Stimulated activated CD4-positive, alpha-beta T cell treated with anti-CD3 and anti-CD28 coated beads, Interleukin-12 subunit alpha, Interleukin-12 subunit beta, amount 100 ng/mL, for 24 hours (primary cell): Measurements from ENCODE around the gene JAKMIP2.
"Not testable (repeated sequence)": the region's sequence is repeated elsewhere in the genome, so short reads cannot be mapped to it uniquely, and the experiment has no call there.

Experiments used
- DNase-seq, 2 experiments: peaks; one replicate each; pipeline ENCODE4 v3.0.0-alpha.2; 2020; ENCODE audit warnings: low read depth in 2 of 2

Gene JAKMIP2

DNA sequence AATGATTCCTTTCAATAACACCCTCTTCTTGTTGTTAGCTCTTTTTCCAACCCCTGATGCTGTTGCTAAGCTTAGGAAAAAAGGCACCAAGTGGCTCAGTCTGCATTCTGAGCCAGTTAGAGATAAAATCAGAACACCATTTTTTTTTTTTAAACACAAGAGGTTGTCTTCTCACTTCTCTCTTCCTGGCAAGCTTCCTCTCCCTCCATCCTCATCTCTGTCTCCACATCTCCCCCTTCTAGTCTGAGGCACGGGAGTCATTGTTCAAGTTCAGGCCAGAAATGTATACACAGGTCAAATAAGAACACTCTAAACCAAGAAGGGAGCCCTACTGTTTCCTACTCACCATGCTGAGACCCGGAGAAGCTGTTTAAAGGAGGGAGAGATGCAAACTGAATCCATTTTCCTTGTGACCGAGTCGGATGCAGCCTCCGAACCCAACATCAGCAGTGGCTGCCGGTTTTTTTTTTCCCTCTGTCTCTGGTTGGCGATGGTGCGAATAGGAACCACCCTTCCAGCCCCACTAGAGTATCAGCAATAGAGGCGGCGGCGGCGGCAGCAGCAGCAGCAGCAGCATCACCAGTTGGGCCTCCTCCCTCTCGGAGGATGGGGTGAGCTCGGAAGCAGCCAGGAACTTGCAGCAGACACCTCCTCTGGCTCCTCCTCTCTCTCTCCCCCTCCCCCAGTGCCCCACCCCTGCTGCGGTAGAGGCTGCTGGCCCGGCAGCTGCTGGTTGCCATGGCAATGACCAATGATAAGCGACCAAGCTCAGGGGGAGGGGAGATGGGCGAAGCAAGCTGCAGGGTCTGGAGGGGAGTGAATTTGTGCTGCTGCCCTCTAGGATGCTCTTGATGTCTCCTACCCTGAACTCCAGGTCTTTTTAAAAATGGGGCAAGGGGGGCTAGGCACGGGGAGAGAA is at the start of gene JAKMIP2:
Gene JAKMIP2 (minus strand): TSS at position 619 of the 919 bp plus-strand sequence. CDS start 110,922 bp downstream, outside the sequence.
- peak; percentile 56 to 65 for DNase-seq

DNA sequence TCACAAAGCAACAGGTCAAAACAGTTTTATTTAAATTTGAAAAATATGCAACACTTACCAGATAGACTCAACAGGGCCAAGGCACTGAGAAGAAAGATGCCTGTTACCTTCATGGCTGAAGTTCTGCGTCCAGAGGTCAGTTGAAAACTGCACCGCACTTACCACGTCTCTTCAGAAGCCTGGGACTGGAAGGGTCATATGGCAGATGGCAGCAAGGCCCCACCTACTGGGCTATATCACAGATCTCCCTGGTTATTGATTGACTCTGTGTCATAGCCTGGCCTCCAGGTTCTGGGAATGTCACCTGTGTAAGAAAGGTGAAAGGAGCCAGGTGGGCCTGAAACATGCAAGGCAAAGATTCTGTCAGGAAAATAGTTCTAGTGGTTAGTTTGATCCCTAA is 48.9 kb upstream of the JAKMIP2 start, which contains the start of gene SPINK1:
Gene SPINK1 (minus strand): TSS at position 207 of the 400 bp plus-strand sequence. CDS start 94 bp downstream, at position 113.
- no peak for DNase-seq

DNA sequence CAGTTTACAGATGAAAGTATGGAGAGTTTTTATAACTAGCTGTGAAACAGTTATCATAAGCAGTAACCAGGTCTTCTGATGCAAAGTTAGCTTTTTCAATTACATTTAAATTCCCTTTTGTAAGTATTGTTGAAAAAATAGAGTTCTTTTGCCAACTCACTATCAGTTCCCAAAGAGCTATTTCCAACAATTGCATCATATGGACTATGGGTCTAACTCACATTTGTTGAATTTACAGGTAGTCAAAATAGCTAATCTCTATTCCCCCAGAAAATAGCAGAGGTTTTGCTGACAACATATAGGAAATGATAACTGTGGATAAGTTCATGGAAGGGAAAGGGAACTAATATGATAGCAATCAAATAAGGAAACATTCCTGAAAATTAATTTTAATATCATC is 47.5 kb upstream of the JAKMIP2 start:
- no peak for DNase-seq

DNA sequence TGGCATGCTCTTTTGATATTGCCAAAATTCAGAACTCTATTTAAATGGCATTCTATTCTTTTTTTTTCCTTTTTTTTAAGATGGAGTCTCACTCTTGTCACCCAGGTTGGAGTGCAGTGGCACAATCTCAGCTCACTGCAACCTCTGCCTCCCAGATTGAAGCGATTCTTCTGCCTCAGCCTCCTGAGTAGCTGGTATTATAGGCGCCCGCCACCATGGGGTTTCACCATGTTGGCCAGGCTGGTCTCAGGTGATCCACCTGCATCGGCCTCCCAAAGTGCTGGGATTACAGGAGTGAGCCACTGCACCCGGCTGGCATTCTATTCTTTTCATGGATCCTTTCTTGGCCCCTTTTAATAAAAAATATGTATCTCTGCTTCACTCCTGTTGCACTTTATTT is 44.5 kb upstream of the JAKMIP2 start:
- DNase-seq = not testable (repeated sequence)

DNA sequence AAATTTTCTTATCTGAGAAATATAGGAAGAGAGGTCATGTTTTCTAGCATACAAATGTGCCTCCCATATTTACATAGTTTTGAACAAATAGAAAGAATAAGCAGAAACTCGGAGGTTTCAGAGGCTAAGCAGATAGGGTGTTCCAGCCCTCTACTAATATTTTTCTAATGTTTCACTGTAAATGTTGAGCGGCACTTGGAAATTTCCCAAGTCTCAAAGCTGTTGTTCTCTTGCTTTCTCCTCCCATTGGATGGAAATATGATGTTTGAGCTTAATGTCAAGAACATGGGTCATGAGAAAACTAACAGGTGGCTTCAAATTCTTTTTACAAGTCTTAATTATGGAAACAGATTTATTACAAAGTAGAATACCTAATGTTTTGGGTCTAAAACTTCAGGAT is 43.8 kb upstream of the JAKMIP2 start:
- no peak for DNase-seq

DNA sequence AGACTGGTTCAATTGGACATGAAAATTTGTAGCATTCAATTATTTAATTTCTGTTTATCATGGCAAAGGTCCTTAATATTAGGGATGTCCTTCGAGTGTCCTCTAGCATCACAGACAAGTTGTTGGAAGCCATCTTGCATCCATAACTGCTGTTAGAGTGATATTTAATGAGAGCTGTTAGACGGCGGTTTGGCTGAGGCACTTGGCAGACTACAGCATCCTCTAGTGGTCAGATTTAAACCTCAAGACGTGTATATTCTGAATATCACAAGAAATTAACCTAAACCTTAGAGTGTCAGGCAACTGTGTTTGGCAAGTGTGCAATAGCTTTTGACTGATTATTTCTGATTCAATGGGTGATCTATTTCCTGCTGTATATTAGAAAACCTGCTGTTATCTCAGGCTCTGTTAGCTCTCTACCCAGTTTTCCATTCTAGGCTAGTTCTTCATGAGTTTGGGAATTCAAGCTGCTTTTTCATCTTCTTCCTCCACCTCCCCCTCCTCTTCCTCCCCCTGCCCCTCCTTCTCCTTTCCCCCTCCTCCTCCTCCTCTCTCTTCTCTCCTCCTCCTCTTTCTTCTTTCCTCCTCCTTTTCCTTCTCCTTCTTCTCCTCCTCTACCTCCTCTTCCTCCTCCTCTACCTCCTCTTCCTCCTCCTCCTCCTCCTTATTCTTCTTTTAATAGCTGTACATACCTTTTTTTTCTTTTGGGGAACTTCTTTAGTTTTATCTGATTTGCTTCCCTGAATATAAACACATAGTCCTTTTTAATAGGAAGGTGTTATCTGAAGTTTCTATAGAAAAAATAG is 40.4 kb upstream of the JAKMIP2 start:
- no peak for DNase-seq

DNA sequence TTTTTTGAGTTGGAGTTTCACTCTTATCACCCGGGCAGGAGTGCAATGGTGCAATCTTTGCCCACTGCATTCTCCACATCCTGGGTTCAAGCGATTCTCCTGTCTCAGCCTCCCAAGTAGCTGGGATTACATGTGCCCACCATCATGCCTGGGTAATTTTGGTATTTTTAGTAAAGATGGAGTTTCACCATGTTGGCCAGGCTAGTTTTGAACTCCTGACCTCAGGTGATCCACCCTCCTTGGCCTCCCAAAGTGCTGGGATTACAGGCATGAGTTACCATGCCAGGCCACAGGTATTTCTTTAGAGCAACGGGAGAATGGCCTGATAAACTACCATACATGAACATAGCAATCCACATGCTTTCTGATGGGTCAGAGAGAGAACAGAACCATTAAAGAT is 39.7 kb upstream of the JAKMIP2 start:
- not testable (repeated sequence) for DNase-seq

DNA sequence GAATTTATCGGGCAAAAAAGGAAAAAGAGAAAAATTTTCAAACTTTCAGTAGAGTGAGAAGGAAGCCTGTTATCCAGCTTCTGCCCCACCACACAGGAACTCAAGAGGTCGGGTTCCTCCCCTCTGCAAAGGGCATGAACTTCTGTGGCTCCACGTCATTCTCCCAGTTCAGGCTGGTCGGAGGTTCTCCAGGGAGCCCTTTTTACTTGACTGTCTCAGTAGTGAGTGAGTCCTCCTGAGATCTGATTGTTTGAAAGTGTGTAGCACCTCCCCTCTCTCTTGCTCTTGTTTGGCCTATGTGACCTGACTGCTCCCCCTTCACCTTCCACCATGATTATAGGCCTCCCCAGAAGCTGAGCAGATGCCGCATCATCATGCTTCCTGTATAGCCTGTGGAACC is 39.2 kb upstream of the JAKMIP2 start:
- no peak for DNase-seq

DNA sequence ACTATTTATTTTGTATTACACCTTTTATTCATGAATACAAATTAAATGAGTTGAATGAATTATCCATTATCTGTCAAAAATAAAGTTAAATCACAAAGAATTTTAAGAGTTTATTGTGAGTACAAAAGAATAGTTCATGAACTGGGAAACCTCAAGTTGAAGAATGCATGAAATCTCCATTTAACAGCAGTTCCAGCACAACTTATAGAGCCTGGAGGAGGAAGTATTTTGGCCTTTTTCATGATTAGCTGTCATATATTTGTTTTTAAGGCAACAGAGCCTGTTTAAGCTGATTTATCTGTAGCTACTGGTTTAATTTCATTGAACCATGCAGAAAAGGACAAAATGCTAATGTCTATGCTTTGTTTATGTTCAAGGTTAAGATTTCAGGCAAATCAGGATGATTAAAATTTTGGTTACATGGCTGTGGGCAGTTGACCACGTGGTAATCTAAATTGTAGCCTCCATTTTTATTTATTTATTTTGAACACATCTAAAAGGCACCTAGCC is 36.8 kb upstream of the JAKMIP2 start:
- no peak for DNase-seq

DNA sequence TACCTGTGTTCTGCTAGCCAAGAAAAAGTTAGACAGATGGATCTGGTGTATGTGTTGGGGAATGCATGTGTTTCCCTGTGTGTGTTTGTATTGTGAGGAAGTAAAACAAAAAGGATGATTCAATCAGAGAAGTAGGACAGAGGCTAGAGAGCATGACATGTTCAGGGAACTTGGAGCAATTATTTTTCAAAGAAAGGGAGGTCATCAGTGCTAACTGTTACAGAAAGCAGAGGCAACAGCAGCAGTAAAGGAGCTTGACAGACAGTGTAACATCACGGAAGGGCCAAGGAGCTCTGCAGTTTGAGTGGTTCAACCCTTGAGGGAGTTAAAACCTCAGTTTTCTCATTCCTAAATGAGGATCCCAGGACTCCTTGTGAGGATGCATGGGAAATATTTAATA is 35.8 kb upstream of the JAKMIP2 start:
- no peak for DNase-seq

DNA sequence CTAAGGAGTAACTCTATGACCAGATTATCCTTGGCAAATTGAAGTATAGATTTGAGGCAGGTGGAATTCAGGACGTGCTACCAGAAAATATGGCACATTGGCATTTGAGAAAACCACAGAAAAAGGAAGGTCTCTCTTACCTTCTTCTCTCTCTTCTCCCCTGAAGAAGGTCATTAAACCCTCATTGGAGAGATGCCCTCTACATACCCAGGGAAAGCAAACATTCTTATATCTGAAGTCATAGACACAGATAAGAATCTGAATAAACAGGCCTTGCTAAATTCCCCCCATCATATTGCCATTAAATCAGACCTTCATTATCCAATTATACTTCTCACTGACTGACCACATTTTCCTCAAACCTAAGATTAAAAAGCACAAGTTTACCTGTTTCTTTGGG is 31.2 kb upstream of the JAKMIP2 start:
- no peak for DNase-seq

DNA sequence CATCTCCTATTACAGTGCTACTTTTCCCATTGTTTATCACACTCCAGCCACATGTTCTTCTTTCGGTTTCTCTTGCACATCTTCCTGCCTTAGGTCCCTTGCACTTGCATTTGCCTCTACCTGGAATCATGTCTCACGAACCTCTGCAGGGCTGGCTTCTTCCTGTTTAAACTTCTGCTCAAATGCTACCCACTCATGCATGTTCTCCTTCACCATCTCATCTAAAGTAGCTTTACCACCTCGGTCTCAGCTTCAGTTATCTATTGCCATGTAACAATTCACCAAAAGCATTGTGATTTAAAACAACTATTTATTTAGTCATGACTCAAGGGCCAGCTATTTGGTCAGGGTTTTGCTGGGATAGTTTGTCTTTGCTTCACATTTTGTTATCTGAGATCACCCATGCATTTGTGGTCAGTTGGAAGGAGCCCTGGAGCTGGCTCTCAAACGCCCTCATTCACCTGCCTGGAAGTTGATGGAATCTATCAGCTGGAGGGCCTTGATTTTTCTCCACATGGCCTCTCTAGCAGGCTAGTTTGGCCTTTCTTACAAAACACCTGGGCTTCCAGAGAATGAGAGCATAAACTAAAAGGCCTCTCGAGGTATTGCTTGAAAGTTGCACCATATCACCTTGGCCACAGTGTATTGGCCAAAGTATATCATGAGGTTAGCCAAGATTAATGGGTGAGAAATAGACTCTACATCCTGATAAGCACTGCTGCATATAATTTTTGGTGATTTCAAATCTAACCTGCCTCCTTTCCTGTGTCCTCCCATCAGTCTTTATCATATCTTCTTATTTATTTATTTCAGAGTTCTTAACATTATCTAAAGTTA is 27.5 kb upstream of the JAKMIP2 start:
- DNase-seq = no peak

DNA sequence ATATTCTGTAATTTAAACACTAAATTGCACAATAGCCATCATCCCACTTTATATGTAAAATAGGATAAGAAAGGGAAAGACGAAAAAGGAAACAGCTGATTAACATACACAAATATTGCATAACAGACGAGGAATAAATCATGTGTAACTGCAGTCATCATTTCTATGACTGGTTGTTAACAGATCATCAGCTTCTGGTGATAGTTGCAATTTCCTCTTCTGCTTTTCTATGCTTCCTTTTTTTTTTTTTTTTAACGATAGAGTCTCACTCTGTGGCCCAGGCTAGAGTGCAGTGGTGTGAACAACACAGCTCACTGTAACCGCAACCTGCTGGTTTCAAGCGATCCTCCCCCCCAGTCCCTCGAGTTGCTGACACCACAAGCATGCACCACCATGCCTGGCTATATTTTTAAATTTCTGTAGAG is 22.5 kb upstream of the JAKMIP2 start:
- DNase-seq = no peak

DNA sequence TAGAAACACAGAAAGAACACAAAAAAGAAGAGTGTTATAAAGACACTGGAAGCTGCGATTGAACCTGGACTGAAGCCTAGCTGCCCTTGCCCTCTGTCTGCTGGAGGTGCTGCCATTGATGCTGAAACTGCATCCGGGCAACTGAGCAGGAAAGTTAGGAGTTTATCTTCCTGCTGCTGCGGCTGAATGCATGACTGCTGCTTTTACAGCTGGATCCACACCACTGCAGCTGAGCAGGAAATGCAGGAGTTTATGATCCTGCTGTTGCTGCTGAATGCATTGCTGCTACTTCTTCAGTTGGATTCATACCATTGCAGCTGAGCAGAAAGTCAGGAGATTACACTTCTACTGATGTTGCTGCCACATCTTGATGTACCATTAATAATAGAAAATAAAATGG is 21.8 kb upstream of the JAKMIP2 start:
- DNase-seq = no peak

DNA sequence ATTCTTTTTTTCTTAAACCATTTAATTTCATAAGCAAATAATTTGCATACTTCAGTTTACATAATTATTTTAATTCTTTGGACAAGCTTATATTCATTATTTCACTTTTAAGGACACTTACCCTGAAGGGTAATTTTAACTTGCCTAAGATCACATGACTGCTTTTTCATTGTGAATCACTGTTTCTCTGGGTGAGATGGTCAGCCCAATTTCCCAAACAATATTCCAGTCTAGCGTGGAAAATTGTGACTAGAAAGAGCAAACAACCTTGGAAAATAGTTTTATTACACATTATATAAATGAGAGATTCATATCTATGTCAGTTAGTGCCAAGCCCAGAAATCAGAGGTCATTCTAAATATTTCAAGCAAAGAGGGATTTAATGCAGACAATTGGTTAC is 21.4 kb upstream of the JAKMIP2 start:
- DNase-seq = no peak

DNA sequence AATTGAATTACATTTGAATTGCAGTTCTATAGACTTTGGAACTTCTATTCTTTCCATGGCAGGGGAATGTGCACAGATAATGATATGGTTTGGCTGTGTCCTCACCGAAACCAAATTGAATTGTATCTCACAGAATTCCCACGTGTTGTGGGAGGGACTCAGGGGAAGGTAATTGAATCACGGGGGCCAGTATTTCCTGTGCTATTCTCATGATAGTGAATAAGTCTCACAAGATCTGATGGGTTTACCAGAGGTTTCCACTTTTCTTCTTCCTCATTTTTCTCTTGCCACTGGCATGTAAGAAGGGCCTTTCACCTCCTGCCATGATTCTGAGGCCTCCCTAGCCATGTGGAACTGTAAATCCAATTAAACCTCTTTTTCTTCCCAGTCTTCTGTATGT is 20.6 kb upstream of the JAKMIP2 start:
- DNase-seq = not testable (repeated sequence)

DNA sequence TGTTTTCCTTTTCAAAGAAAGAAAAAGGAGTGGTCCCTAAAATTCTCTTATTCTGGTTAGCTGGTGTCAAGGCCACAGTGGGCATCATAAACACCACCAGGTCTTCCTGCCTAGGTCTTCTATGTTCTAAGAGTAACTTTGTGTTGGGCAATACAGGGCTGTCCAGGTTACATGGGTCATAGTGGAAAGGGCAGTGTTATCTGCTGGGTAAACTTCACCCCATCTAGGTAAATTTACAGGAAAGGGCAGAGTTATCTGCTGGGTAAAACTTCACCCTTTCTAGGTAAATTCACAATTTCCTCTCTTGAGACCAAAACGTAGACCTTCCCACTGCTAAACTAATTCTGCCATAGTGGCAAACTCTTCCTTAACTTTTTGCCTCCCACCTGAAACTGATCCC is 18.9 kb upstream of the JAKMIP2 start:
- no peak for DNase-seq

DNA sequence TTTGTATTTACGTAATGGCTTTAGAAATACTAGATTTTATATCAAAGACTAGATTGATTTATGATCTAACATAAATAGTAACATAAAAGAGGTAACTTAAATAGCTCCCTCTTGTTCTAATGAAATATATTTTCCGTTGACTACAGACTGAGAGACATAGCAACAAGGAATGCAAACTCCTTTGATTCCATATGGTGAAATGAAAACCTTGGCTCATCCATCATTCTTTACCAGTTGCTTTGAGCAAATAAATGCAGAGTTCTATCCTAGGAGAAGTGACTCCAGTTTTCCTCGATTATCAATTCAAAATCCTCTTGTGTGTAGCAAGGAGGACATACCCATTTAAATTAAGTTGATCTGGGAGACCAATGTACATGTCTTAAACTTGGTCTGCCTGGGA is 18.0 kb upstream of the JAKMIP2 start:
- no peak for DNase-seq

DNA sequence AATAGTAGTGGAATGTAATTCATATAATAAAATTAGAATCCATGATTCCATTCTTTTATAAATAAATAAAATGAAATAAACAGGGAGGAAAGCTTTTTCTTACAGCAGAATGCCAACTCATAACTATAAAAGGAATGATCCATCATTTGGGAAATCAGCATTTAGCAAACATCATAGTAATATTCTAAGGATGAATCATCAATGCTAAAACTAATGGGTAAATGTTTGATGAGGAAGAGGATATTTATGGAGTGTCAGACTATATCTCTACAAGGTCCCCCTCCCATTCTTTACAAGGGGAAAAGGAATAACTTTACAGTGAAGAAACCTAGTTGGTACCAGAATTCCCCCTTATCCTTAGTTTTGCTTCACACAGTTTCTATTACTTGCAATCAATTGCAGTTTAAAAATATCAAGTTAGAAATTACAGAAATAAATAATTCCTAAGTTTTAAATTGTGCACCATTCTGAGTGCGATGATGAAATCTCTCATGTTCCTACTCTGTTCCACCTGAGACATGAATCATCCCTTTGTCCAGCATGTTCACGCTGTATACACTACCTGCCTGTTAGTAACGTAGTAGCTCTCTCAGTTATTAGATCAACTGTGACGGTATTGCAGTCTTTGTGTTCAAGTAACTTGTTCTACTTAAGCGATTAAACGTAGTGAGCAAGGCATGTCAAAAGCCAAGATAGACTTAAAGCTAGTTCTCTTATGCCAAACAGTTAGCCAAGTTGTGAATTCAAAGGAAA is 14.2 kb upstream of the JAKMIP2 start:
- no peak for DNase-seq

DNA sequence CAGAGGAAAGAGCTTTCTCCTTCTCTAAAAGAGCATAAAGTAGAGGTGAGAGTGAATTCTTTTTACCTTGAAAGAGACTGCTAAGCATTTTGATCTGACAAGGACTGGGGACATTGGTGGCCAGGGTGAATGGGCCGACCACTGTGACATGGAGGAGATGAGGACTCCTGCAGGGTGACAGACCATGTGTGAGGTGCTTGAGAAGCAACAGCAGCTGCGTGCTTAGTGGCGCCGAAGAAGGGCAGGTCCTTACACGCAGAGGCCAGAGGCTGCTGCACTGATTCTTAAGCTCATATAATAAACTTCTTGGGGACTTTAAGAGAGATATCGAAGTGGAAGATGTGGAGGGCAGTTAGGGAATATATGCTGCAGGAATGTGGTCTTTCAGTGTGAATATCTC is 8.7 kb upstream of the JAKMIP2 start:
- DNase-seq = no peak

DNA sequence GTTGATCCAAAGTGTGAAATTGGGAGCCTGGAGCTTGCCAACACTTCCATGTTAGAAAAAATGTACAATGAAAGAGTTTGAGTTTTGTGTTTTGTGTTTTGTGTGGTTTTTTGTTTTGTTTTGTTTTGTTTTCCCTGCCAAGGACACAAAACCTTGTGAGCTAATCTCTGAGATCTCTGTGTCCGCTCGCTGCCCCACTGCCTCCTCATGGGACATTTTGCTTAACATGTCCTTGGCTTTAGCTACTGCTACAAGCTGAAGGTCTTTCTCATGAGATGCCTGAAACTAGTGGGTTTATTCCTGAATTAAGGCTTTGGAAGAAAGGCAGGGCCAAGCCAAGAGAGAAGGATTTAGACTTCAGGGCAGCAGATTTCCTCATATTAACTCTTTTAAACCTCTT is 7.3 kb upstream of the JAKMIP2 start:
- DNase-seq = no peak
